CD4-positive, alpha-beta T cell treated with Interleukin-4 for 4 hours (primary cell): Measurements from ENCODE around the gene NCEH1.

Source experiments
- DNase-seq: peaks from one replicate; pipeline ENCODE4 v3.0.0-alpha.2; 2020

Gene NCEH1

DNA sequence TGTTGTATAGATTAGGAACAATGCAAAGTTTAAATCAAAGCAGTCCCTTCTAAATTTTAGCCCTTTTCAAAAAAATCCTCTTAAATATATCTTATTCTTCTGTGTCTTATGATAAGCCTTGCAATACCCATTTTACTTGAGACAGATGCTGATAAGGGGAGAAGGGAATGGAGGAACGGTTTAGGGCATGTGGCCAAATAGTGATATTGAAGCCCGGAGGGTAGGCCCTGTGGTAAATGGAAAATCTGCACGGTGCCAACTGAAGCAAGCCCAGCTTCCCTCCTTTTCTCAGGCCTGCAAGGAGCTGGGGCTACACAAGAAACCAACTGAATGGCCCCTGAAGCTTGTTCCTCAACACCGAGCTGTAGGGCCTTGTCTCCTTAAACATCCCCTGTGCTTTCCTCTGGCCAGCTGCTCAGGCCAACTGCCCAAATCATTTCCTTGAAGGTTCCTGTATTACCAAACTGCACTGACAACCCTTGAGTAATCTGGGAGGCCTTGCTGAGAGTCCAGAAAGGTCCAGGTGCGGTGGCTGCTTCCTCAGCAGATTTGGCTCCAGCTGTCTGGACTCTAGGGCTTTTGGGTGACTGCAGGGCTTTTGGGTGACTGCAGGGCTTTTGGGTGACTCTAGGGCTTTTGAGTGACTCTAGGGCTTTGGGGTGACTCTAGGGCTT is 67.2 kb downstream of the NCEH1 start:
- no peak for DNase-seq

- DNase-seq = no peak
Observed at GRCh38 chr3:172641291-172641690, 69.6 kb downstream of the NCEH1 start.

DNA sequence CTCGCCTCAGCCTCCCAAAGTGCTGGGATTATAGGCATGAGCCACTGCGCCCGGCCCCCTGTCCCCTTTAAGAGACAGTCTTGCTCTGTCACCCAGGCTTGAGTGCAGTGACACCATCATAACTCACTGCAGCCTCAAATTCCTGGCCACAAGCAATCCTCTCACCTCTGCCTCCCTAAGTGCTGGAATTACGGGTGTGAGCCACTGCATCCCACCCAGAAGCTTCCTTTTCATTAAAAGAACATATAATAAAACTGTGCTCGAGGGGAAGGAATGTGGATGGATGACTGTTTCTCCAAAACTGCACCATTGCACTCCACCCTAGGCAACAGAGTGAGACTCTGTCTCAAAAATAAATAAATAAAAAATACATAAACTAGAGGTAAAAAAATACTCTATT is 70.1 kb downstream of the NCEH1 start:
- no peak for DNase-seq

DNA sequence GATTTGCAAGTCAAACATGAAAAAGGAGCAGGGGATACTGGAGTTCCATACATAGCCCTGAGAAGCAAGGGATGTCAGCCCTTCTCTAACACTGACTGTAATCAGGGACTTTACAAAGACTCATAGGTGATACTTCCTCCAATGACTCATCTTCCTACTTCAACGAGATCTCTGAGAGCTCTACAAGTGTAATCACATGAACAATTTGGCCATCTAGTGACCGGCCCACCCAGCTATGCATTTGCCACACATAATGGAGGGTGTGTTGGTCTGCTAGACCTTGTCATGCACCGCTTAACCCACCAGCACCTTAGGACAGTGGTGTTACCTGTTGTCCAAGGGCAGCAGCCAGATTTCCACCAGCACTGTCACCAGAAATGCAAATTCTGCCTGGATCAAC is 75.3 kb downstream of the NCEH1 start:
- DNase-seq = peak; percentile 4

- no peak for DNase-seq
Observed at GRCh38 chr3:172634948-172635347, 75.9 kb downstream of the NCEH1 start.

- no peak for DNase-seq
Observed at GRCh38 chr3:172630316-172630715, 80.6 kb downstream of the NCEH1 start.

DNA sequence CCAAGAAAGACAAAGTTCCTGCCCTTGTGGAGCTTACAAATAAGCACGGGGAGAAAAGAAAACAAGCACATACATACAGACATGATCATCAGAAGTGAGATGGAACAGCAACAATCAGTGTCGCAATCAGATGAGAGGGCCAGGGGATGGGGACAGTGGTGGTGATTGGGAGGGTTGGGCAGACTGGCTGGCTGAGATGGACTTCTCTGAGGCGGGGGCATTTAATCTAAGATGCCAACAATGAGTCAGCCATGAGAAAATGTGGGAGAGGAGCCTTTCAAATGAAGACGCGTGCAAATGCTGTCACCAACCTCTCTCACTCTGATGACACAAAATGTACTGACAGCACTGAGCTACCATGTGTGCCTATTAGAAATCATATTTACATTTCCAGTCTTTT is 81.4 kb downstream of the NCEH1 start:
- no peak for DNase-seq

- DNase-seq = no peak
Observed at GRCh38 chr3:172627057-172627809, 83.6 kb downstream of the NCEH1 start.

GRCh38 chr3:172626021-172626640 is 84.7 kb downstream of the NCEH1 start:
- DNase-seq = no peak

GRCh38 chr3:172625404-172625803 is 85.5 kb downstream of the NCEH1 start:
- DNase-seq = no peak

DNA sequence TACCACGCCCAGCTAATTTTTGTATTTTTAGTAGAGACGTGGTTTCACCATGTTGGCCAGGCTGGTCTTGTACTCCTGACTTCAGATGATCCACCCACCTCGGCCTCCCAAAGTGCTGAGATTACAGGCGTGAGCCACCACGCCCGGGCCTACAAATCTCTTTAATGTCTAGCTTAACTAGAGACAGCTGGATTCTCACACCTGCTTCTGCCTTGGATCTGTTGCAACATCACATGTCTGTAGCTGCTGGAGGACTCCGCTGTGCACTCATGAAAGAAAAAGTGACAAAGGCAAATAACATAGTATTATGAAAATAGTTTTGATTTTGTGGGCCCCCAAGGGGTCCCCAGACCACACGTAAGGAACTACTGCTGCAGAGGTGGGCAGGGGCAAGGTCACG is 85.9 kb downstream of the NCEH1 start:
- no peak for DNase-seq

DNA sequence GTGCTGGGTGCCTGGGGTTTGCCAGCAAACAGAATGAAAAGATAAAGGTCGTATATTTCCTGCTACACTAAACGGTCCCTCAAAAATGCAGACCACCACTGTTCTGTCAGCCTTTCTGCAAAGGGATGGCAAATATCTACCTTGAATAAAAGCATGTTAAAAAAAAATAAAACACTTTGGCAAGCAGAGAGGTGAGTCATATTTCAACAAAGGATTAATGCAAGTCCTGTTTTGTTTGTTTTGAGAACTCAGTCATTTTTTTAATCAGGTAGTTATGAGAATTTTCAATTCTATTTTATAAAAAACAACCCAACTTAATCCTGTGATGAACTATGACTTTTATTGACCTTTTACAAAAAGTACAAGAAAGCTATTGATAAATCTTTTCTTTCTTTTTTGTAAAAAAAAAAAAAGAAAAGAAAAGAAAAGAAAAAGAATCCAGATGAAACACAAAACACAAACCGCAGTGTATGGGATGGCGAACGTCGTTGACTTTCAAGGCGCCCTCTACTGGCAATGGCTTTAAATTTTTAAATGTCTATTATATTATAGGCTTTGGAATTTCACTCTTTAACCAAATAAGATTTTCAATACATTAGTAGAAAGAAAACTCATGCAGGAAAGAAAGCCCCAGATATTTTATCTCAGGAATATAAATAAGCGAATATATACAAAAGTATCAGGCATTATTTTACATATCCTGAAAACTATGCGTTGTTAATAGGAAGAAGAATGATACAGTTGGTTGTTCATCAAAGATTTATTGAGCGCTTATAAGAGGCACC is 87.8 kb downstream of the NCEH1 start:
- peak; percentile 65 for DNase-seq

DNA sequence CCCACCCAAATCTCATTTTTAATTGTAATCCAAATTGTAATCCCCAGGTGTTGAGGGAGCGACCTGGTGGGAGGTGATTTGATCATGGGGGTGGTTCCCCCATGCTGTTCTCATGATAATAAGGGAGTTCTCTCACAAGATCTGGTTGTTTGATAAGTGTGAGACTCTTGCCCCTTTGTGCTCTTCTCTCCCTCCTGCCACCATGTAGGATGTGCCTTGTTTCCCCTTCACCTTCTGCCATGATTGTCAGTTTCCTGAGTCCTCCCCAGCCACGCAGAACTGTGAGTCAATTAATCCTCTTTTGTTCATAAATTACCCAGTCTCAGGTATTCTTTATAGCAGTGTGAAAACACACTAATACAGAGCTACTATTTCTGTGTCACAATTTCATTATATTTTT is 88.7 kb downstream of the NCEH1 start:
- no peak for DNase-seq

- no peak for DNase-seq
Observed at GRCh38 chr3:172617976-172618375, 92.9 kb downstream of the NCEH1 start.

GRCh38 chr3:172617013-172617706 is 93.7 kb downstream of the NCEH1 start:
- no peak for DNase-seq

- peak; percentile 20 for DNase-seq
Observed at GRCh38 chr3:172616031-172616461, 94.8 kb downstream of the NCEH1 start.

DNA sequence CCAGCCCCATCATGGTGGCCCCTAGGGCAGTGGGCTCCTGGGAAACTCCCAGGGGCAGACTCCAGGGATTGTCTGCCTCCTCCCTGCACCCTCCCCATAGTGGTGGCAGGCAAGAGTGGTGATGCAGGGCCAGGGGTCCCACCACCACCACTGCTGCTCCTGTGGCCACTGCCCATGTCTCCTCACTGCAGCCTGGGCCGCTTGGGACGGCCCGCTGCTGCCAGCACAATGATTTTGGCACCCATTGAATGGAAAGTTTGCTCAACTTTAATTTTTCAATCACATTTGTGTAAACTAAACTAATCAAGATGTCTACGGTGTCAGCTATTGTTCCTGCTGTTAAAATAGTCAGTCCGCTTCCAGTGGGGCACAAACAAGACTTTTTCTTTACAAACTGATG is 95.6 kb downstream of the NCEH1 start:
- DNase-seq = no peak

GRCh38 chr3:172614340-172615274 is 96.3 kb downstream of the NCEH1 start:
- DNase-seq = no peak

- no peak for DNase-seq
Observed at GRCh38 chr3:172613845-172614244, 97.0 kb downstream of the NCEH1 start.

- DNase-seq = no peak
Observed at GRCh38 chr3:172612871-172613678, 97.8 kb downstream of the NCEH1 start.

DNA sequence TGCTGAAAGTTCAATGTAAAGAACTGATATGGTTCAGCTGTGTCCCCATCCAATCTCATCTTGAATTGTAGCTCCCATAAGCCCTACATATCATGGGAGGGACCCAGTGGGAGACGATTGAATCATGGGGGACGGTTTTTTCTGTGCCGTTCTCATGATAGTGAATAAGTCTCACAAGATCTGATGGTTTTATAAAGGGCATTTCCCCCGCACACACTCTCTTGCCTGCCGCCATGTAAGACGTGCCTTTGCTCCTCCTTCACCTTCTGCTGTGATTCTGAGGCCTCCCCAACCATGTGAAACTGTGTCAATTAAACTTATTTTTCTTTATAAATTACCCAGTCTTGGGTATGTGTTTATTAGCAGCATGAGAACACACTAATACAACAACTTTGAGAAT is 101.1 kb downstream of the NCEH1 start:
- no peak for DNase-seq
